GM12878 (cell line): ENCODE measurements around the gene DRAXIN. TPM values are rescaled to one million over a fixed set of nuclear protein-coding genes. Genes with fewer than 3 reads are reported as not detected.

Experiments
- ATAC-seq: fragments of 200-7000 bp; cut with Tn5 transposase; 3 replicates; pipeline ENCODE4 v1.9.1; 2020; ENCODE audit warnings: mild to moderate bottlenecking, moderate library complexity
- BruUV-seq: library from RNA; stranded (reverse); fragments of 400-500 nt; replicated peaks from 2 replicates; lab custom pipeline; 2021; lab: Mats Ljungman, UMichigan
- CTCF ChIA-PET: fragments of 300-600 bp; sonication (Branson Sonifier 250); formaldehyde crosslinking; extraction: SDS; loops from one replicate; lab custom pipeline; 2021; ENCODE audit warnings: inconsistent platforms; lab: Yijun Ruan, JAX
- POLR2A ChIA-PET: fragments of 350-600 bp; formaldehyde crosslinking; extraction: SDS; loops from one replicate; lab custom pipeline; 2021; ENCODE audit warnings: inconsistent platforms; lab: Charles Lee
- RAD21 ChIA-PET: fragments of 300-600 bp; sonication (Branson Sonifier 250); formaldehyde crosslinking; loops from one replicate; lab custom pipeline; 2023; ENCODE audit warnings: antibody characterized with exemption; ENCODE audit not compliant: unreplicated experiment; lab: Charles Lee
- SMC1A ChIA-PET: fragments of 300-600 bp; sonication (Branson Sonifier 250); formaldehyde crosslinking; loops from one replicate; lab custom pipeline; 2023; ENCODE audit not compliant: unreplicated experiment, uncharacterized antibody; lab: Charles Lee
- DNase-seq: peaks from one replicate; pipeline ENCODE4 v3.0.0-alpha.2; 2011; ENCODE audit warnings: low read depth, low spot score
- FAIRE-seq: peaks from 3 replicates; lab custom pipeline; 2011; peaks lifted over from hg19 to GRCh38; lab: Jason Lieb, UNC
- H2AFZ ChIP-seq: 2 replicates; pipeline ENCODE4 v1.6.0; 2011; ENCODE audit warnings: low read depth, low read length, control low read depth; ENCODE audit not compliant: control insufficient read depth
- H3K27ac ChIP-seq: 2 replicates; pipeline ENCODE4 v1.5.1; 2011; ENCODE audit warnings: control low read depth; ENCODE audit not compliant: control insufficient read depth, insufficient read depth
- H3K27me3 ChIP-seq, 2 experiments: replicated peaks in 1 of 2; 2 replicates each; pipeline versions ENCODE4 v1.6.0 to v1.6.1; 2011; ENCODE audit warnings: low read length in 1 of 2; ENCODE audit not compliant: control insufficient read depth in 2 of 2, insufficient read depth in 2 of 2
- H3K36me3 ChIP-seq, 2 experiments: 2 replicates each; pipeline ENCODE4 v1.5.1; 2011; ENCODE audit warnings: low read length in 1 of 2; ENCODE audit not compliant: control insufficient read depth in 2 of 2, insufficient read depth in 2 of 2
- H3K4me1 ChIP-seq: 2 replicates; pipeline ENCODE4 v1.6.1; 2011; ENCODE audit warnings: mild to moderate bottlenecking, low read length, moderate library complexity, mixed read lengths; ENCODE audit not compliant: control insufficient read depth, insufficient read depth
- H3K4me2 ChIP-seq: 2 replicates; pipeline ENCODE4 v1.6.0; 2011; ENCODE audit warnings: control low read depth; ENCODE audit not compliant: control insufficient read depth, insufficient read depth
- H3K4me3 ChIP-seq: fragments of 200-600 bp; sonication (generic); 2 replicates; pipeline ENCODE4 v1.5.1; 2016
- H3K79me2 ChIP-seq: 2 replicates; pipeline ENCODE4 v1.6.0; 2011; ENCODE audit warnings: low read length; ENCODE audit not compliant: control insufficient read depth, insufficient read depth
- H3K9ac ChIP-seq: 2 replicates; pipeline ENCODE4 v1.8.0; 2011; ENCODE audit warnings: low read length, control low read depth, mixed read lengths; ENCODE audit not compliant: control insufficient read depth, insufficient read depth
- H3K9me3 ChIP-seq: replicated peaks from 3 replicates; pipeline ENCODE4 v1.5.1; 2011; ENCODE audit warnings: mild to moderate bottlenecking, low read length; ENCODE audit not compliant: control insufficient read depth, insufficient read depth
- H4K20me1 ChIP-seq: 2 replicates; pipeline ENCODE4 v1.6.0; 2011; ENCODE audit not compliant: control insufficient read depth, insufficient read depth
- GATAD2B ChIP-seq: fragments of 450-650 bp; conservative IDR thresholded peaks from 2 replicates; pipeline ENCODE4 v1.6.1; 2017; ENCODE audit warnings: low read depth, mild to moderate bottlenecking, moderate library complexity
- HDAC2 ChIP-seq: fragments of 200-600 bp; sonication (generic); IDR thresholded peaks from 2 replicates; pipeline ENCODE4 v1.6.1; 2017
- IKZF1 ChIP-seq: fragments of 450-650 bp; conservative IDR thresholded peaks from 2 replicates; pipeline ENCODE4 v1.6.1; 2017; ENCODE audit warnings: antibody characterized with exemption, mild to moderate bottlenecking
- IKZF2 ChIP-seq, 2 experiments: fragments of 450-650 bp; IDR thresholded peaks; 2 replicates each; pipeline ENCODE4 v1.6.1; 2017; ENCODE audit warnings: mild to moderate bottlenecking in 2 of 2, moderate library complexity in 2 of 2
- MTA3 ChIP-seq: IDR thresholded peaks from 2 replicates; pipeline ENCODE4 v1.6.1; 2012; ENCODE audit warnings: low read length, inconsistent platforms, borderline replicate concordance
- PAX5 ChIP-seq: IDR thresholded peaks from 2 replicates; pipeline ENCODE4 v1.6.1; 2011; ENCODE audit warnings: low read depth, low read length, borderline replicate concordance
- PBX3 ChIP-seq: IDR thresholded peaks from 2 replicates; pipeline ENCODE4 v1.6.1; 2011; ENCODE audit warnings: mild to moderate bottlenecking, low read depth, low read length, moderate library complexity; ENCODE audit not compliant: insufficient replicate concordance
- RELA ChIP-seq: fragments of 450-650 bp; IDR thresholded peaks from 2 replicates; pipeline ENCODE4 v1.8.0; 2014; ENCODE audit warnings: borderline replicate concordance; ENCODE audit not compliant: partially characterized antibody
- RUNX3 ChIP-seq: IDR thresholded peaks from 2 replicates; pipeline ENCODE4 v1.6.1; 2012; ENCODE audit warnings: low read length, inconsistent platforms
- TCF12 ChIP-seq: IDR thresholded peaks from 2 replicates; pipeline ENCODE4 v1.6.1; 2011; ENCODE audit warnings: low read depth, mild to moderate bottlenecking, low read length
- WGBS: methylation state at CpG from one replicate; pipeline ENCODE4 v1.1.6; 2016; ENCODE audit warnings: low lambda C conversion rate; ENCODE audit not compliant: insufficient replicate concordance, insufficient coverage; ENCODE audit errors: missing lambda C conversion rate; 5-methylcytosine and 5-hydroxymethylcytosine counted together
- in situ Hi-C: fragments of 300-500 bp; cut with MboI; formaldehyde crosslinking; loops from 9 replicates; pipeline ENCODE4 v1.14.3; 2018; ENCODE audit warnings: mixed read lengths
- intact Hi-C: fragments of 100-400 bp; cut with micrococcal nuclease; formaldehyde crosslinking; loops from one replicate; pipeline ENCODE4 v1.14.2; 2022; ENCODE audit not compliant: unreplicated experiment
- polyA plus RNA-seq, 11 experiments: library from polyadenylated mRNA; depleted of rRNA in 4 of 11; unstranded in 6 of 11; stranded (reverse) in 5 of 11; fragments of >200 nt; fragmentation: Nextera tagmentation in 4 of 11; fragmentation: Illumina TruSeq in 1 of 11; extraction: Ambion mirVana in 4 of 11; extraction: Trizol in 1 of 11; gene quantifications; 1 replicate in 1 of 11; 2 replicates in 10 of 11; pipeline versions ENCODE4 v1.2.1 to v1.2.3, GENCODE V29; 2011 to 2016; ENCODE audit warnings: inconsistent platforms in 2 of 11, missing spikeins in 2 of 11, low read depth in 1 of 11
- total RNA-seq, 4 experiments: library from RNA; depleted of rRNA in 3 of 4; stranded (reverse); fragments of >200 nt in 3 of 4; fragmentation: Illumina TruSeq in 1 of 4; extraction: Trizol in 1 of 4; gene quantifications; 2 replicates each; pipeline versions ENCODE4 v1.2.1 to v1.2.3, GENCODE V29; 2013 to 2021
- TF ChIP-seq, protein P1 (sequence below): fragments of 450-650 bp; IDR thresholded peaks from 2 replicates; pipeline ENCODE4 v1.6.1; 2016; ENCODE audit warnings: mild to moderate bottlenecking, moderate library complexity, borderline replicate concordance

DRAXIN gene
- total and polyA plus RNA-seq, 10 of the 15 experiments (the other 5 are each of a cell fraction or from before 2014, with no cell fraction given) = 0.01 to 0.05 (median 0.03) TPM; not detected in 3

- H3K4me1 ChIP-seq = peaks cover 15% of the 10 kb centered on the region
- H3K27ac ChIP-seq = no peak overlapping the region
- SMC1A ChIA-PET = no interaction called here
- H2AFZ ChIP-seq = peak overlapping the region; percentile 24; the same call in 1 of the 2 replicates
- TF ChIP-seq TCF12 (no peak), PAX5 (0 out of 2 replicates have a peak, but pooled peaks have one; percentile 23), IKZF1 (peak; percentile 46; the same call in 1 of the 2 replicates), RUNX3 (peak; percentile 78), IKZF2 (IDR thresholded peaks at IDR 0.05) (peak; percentile 43 to 56; a peak in 3 of 4 replicates)
- TF ChIP-seq, all 136 proteins: peak for 4
- POLR2A ChIA-PET = no interaction called here
- CTCF ChIA-PET = interaction anchor here (1.0 to 1.5 kb wide), 2 partner anchors 21 to 95 kb away, joined by 4 to 5 read pairs; no protein-coding TSS in a partner anchor
- Histone ChIP-seq H3K79me2 (no peaks in the 10 kb centered on the region), H3K9me3 (no peaks in the 10 kb centered on the region), H3K36me3 (no peaks in the 10 kb centered on the region), H3K4me3 (no peak overlapping the region), H4K20me1 (no peaks in the 10 kb centered on the region), H3K4me2 (no peak overlapping the region), H3K9ac (no peak overlapping the region), H3K27me3 (no peaks in the 10 kb centered on the region)
- RAD21 ChIA-PET = interaction anchor here (1.0 kb wide), 1 partner anchor 90 kb away, joined by 3 read pairs; no protein-coding TSS in a partner anchor
- intact Hi-C loops (no loop called here), in situ Hi-C loops (no loop called here)
- FAIRE-seq = no peak
- no peak for DNase-seq
- ATAC-seq = peak; percentile 47
- no TSS peak for BruUV-seq
- WGBS = 43% methylated on average over 15 of the region's 15 CpGs
These were observed 49.0 kb downstream of the DRAXIN start for GRCh38 chr1:11740258-11741192.

DNA sequence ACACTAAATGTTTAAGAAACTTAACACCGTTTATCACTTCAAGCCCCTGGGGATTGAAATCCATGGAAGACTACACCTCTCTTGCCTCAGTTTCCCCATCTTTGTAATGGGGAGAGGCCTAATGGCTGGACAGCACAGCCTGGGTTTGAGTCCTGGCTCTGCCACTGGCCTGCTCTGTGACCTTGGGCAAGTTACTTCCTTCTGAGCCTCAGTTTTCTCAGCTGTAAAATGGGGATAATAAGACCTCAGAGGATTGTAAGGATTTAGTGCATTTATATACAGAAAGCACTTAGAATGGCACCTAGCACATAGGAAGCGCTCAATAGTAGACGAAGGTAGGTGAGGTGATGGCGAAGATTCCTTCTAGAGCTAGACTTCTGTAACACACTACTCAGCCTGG lies 50.0 kb downstream of the DRAXIN start:
- peaks cover 15% of the 10 kb centered on the region for H3K4me1 ChIP-seq
- POLR2A ChIA-PET = no interaction called here
- TF ChIP-seq, protein P1, sequence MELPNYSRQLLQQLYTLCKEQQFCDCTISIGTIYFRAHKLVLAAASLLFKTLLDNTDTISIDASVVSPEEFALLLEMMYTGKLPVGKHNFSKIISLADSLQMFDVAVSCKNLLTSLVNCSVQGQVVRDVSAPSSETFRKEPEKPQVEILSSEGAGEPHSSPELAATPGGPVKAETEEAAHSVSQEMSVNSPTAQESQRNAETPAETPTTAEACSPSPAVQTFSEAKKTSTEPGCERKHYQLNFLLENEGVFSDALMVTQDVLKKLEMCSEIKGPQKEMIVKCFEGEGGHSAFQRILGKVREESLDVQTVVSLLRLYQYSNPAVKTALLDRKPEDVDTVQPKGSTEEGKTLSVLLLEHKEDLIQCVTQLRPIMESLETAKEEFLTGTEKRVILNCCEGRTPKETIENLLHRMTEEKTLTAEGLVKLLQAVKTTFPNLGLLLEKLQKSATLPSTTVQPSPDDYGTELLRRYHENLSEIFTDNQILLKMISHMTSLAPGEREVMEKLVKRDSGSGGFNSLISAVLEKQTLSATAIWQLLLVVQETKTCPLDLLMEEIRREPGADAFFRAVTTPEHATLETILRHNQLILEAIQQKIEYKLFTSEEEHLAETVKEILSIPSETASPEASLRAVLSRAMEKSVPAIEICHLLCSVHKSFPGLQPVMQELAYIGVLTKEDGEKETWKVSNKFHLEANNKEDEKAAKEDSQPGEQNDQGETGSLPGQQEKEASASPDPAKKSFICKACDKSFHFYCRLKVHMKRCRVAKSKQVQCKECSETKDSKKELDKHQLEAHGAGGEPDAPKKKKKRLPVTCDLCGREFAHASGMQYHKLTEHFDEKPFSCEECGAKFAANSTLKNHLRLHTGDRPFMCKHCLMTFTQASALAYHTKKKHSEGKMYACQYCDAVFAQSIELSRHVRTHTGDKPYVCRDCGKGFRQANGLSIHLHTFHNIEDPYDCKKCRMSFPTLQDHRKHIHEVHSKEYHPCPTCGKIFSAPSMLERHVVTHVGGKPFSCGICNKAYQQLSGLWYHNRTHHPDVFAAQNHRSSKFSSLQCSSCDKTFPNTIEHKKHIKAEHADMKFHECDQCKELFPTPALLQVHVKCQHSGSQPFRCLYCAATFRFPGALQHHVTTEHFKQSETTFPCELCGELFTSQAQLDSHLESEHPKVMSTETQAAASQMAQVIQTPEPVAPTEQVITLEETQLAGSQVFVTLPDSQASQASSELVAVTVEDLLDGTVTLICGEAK = no peak
- TF ChIP-seq MTA3 (no peak), PBX3 (no peak), HDAC2 (no peak), GATAD2B (no peak), RELA (no peak)

More for the DNA sequence above, 50.0 kb downstream of the DRAXIN start:
- no peak overlapping the region for H3K27ac ChIP-seq
- no peak overlapping the region for H3K4me3 ChIP-seq
- H3K9me3 ChIP-seq = no peaks in the 10 kb centered on the region
- H3K79me2 ChIP-seq = no peaks in the 10 kb centered on the region
- H4K20me1 ChIP-seq = no peaks in the 10 kb centered on the region
- no peak overlapping the region for H2AFZ ChIP-seq
- SMC1A ChIA-PET = no interaction called here
- 71% methylated on average over 4 of the region's 4 CpGs for WGBS
- no TSS peak for BruUV-seq
- intact Hi-C loops (no loop called here), in situ Hi-C loops (no loop called here)
- no peaks in the 10 kb centered on the region for H3K36me3 ChIP-seq
- no peak overlapping the region for H3K9ac ChIP-seq
- FAIRE-seq (no peak), DNase-seq (no peak), ATAC-seq (no peak)
- H3K27me3 ChIP-seq = no peaks in the 10 kb centered on the region
- H3K4me2 ChIP-seq = no peak overlapping the region
- CTCF ChIA-PET = no interaction called here
- RAD21 ChIA-PET = no interaction called here
